Cardiac ventricle fibroblast (primary cell): ENCODE data around the gene SPEM1. TPM values are rescaled to one million over a fixed set of nuclear protein-coding genes. Genes with fewer than 3 reads are reported as not detected.

Source experiments
- total RNA-seq: library from RNA; depleted of rRNA; stranded (reverse); fragments of >200 nt; gene quantifications from 2 replicates; pipeline ENCODE4 v1.2.3, GENCODE V29; 2015

Gene SPEM1
- total RNA-seq = not detected in 2 replicates

GRCh38 chr17:7419819-7420610 lies at the start of gene SPEM1:
SPEM1 (plus strand) TSS chr17:7420324; CDS start chr17:7420385, 61 bp downstream.

GRCh38 chr17:7380855-7381683 lies 39.1 kb upstream of the SPEM1 start, which contains the start of gene TNK1:
TNK1 (plus strand) TSS chr17:7381089; CDS start chr17:7382927, 1,838 bp downstream.

GRCh38 chr17:7394452-7395191 lies 25.5 kb upstream of the SPEM1 start, which contains the start of gene PLSCR3:
PLSCR3 (minus strand) TSS chr17:7394525; CDS start chr17:7394110, 415 bp downstream.

GRCh38 chr17:7403977-7404736 lies 16.0 kb upstream of the SPEM1 start, which contains the start of gene TMEM256:
TMEM256 (minus strand) TSS chr17:7404097; CDS start chr17:7404084, 13 bp downstream.

GRCh38 chr17:7407485-7408251 lies 12.5 kb upstream of the SPEM1 start, which contains the start of gene NLGN2:
NLGN2 (plus strand) TSS chr17:7407845; CDS start chr17:7408256, 411 bp downstream.

GRCh38 chr17:7425316-7425715 lies 5.2 kb downstream of the SPEM1 start, which contains the start of gene SPEM2:
SPEM2 (plus strand) TSS chr17:7425616; CDS start chr17:7425689, 73 bp downstream.

GRCh38 chr17:7428557-7428956 lies 8.4 kb downstream of the SPEM1 start, which contains the start of gene SPEM3:
SPEM3 (plus strand) TSS chr17:7428857; CDS start chr17:7428903, 46 bp downstream.

GRCh38 chr17:7439462-7440112 lies 19.5 kb downstream of the SPEM1 start, which contains the start of gene FGF11:
FGF11 (plus strand) TSS chr17:7439512; CDS start chr17:7439621, 109 bp downstream.

GRCh38 chr17:7444682-7445618 lies 24.8 kb downstream of the SPEM1 start, which contains the start of gene CHRNB1:
CHRNB1 (plus strand) TSS chr17:7445061; CDS start chr17:7445128, 67 bp downstream.

Other genes starting within 250 kb of the SPEM1 start
- gene ASGR1, start 241.0 kb upstream of the SPEM1 start, total RNA-seq = 0.24 and 0.25 TPM in 2 replicates
- gene DLG4, start 200.5 kb upstream of the SPEM1 start, total RNA-seq = 17.7 and 21.6 TPM in 2 replicates
- 281 and 473 TPM in 2 replicates for gene ACADVL, start 200.4 kb upstream of the SPEM1 start, total RNA-seq
- 31.5 and 44.1 TPM in 2 replicates for gene DVL2, start 185.8 kb upstream of the SPEM1 start, total RNA-seq
- 38.6 and 48.0 TPM in 2 replicates for gene PHF23, start 180.9 kb upstream of the SPEM1 start, total RNA-seq
- 318 and 677 TPM in 2 replicates for gene GABARAP, start 177.9 kb upstream of the SPEM1 start, total RNA-seq
- 78.3 and 99.5 TPM in 2 replicates for gene CTDNEP1, start 168.6 kb upstream of the SPEM1 start, total RNA-seq
- gene ELP5, start 168.1 kb upstream of the SPEM1 start, total RNA-seq = 30.1 and 41.1 TPM in 2 replicates
- 2.0 TPM in 1 of 2 replicates, not detected in the other for gene CLDN7, start 157.8 kb upstream of the SPEM1 start, total RNA-seq
- gene SLC2A4, start 138.6 kb upstream of the SPEM1 start, total RNA-seq = 0.05 TPM in 1 of 2 replicates, not detected in the other
- 0.06 TPM in 1 of 2 replicates, not detected in the other for gene YBX2, start 125.7 kb upstream of the SPEM1 start, total RNA-seq
- gene EIF5A, start 112.7 kb upstream of the SPEM1 start, total RNA-seq = 259 and 332 TPM in 2 replicates
- gene GPS2, start 105.0 kb upstream of the SPEM1 start, total RNA-seq = 29.9 and 34.0 TPM in 2 replicates
- 6.4 and 12.7 TPM in 2 replicates for gene NEURL4, start 91.0 kb upstream of the SPEM1 start, total RNA-seq
- 0.73 TPM in 1 of 2 replicates, not detected in the other for gene ACAP1, start 83.8 kb upstream of the SPEM1 start, total RNA-seq
- 11.9 and 14.6 TPM in 2 replicates for gene KCTD11, start 68.2 kb upstream of the SPEM1 start, total RNA-seq
- gene TMEM95, start 65.2 kb upstream of the SPEM1 start, total RNA-seq = not detected in 2 replicates
- gene TNK1, start 39.2 kb upstream of the SPEM1 start, total RNA-seq = 0.05 TPM in 1 of 2 replicates, not detected in the other
- 48.7 and 57.0 TPM in 2 replicates for gene PLSCR3, start 25.8 kb upstream of the SPEM1 start, total RNA-seq
- gene TMEM256, start 16.2 kb upstream of the SPEM1 start, total RNA-seq = 42.9 and 68.5 TPM in 2 replicates
- gene NLGN2, start 12.5 kb upstream of the SPEM1 start, total RNA-seq = 20.6 and 23.5 TPM in 2 replicates
- gene SPEM2, start 5.3 kb downstream of the SPEM1 start, total RNA-seq = not detected in 2 replicates
- gene SPEM3, start 8.5 kb downstream of the SPEM1 start, total RNA-seq = not detected in 2 replicates
- 0.62 and 2.1 TPM in 2 replicates for gene TMEM102, start 15.1 kb downstream of the SPEM1 start, total RNA-seq
- gene FGF11, start 19.2 kb downstream of the SPEM1 start, total RNA-seq = 1.1 and 1.2 TPM in 2 replicates
- 2.5 and 4.8 TPM in 2 replicates for gene CHRNB1, start 24.7 kb downstream of the SPEM1 start, total RNA-seq
- gene ZBTB4, start 59.3 kb downstream of the SPEM1 start, total RNA-seq = 25.5 and 32.9 TPM in 2 replicates
- not detected in 2 replicates for gene SLC35G6, start 61.1 kb downstream of the SPEM1 start, total RNA-seq
- 67.3 and 74.0 TPM in 2 replicates for gene POLR2A, start 64.0 kb downstream of the SPEM1 start, total RNA-seq
- gene TNFSF12, start 128.7 kb downstream of the SPEM1 start, total RNA-seq = 14.6 and 15.0 TPM in 2 replicates
- 3.2 and 8.0 TPM in 2 replicates for gene TNFSF13, start 138.4 kb downstream of the SPEM1 start, total RNA-seq
- 30.5 and 32.1 TPM in 2 replicates for gene SENP3, start 141.6 kb downstream of the SPEM1 start, total RNA-seq
- 25.7 and 31.7 TPM in 2 replicates for gene CD68, start 159.3 kb downstream of the SPEM1 start, total RNA-seq
- 62.5 and 77.8 TPM in 2 replicates for gene MPDU1, start 163.5 kb downstream of the SPEM1 start, total RNA-seq
- 0.20 and 0.25 TPM in 2 replicates for gene SOX15, start 169.8 kb downstream of the SPEM1 start, total RNA-seq
- gene FXR2, start 194.6 kb downstream of the SPEM1 start, total RNA-seq = 20.4 and 24.7 TPM in 2 replicates
- 131 and 141 TPM in 2 replicates for gene SAT2, start 207.5 kb downstream of the SPEM1 start, total RNA-seq
- 0.81 and 0.83 TPM in 2 replicates for gene SHBG, start 209.8 kb downstream of the SPEM1 start, total RNA-seq
- 0.10 and 0.12 TPM in 2 replicates for gene ATP1B2, start 230.6 kb downstream of the SPEM1 start, total RNA-seq